Measurements from ENCODE around the gene TPD52L2. TPM values are rescaled to one million over a fixed set of nuclear protein-coding genes. Genes with fewer than 3 reads are reported as not detected.

TPD52L2 gene
- total RNA-seq (10 to 100 TPM; 62.1 to 73.5 (median 63.6) TPM), polyA plus RNA-seq (52.3 TPM)
- long read RNA-seq, donor 1, full-length matches to known transcripts, result 184 of 203 reads
- long read RNA-seq, donor 1, partial matches to known transcripts, result 11 of 203 reads
- long read RNA-seq, donor 1, other reads (novel, unspliced or antisense), result 8 of 203 reads
- long read RNA-seq, donor 2, transcript TPD52L2-202 (7 exons, 2,297 nt), result major isoform, 73 of 102 reads
- long read RNA-seq, donor 2, transcript TPD52L2-203 (6 exons, 2,237 nt), result minor isoform, 26 of 102 reads
- long read RNA-seq, donor 2, partial matches to known transcripts, result 1 of 102 reads
- long read RNA-seq, donor 2, other reads (novel, unspliced or antisense), result 2 of 102 reads
- long read RNA-seq, donor 3, full-length matches to known transcripts, result 449 of 513 reads
- long read RNA-seq, donor 3, partial matches to known transcripts, result 34 of 513 reads
- long read RNA-seq, donor 3, other reads (novel, unspliced or antisense), result 30 of 513 reads
- long read RNA-seq, donor 4, full-length matches to known transcripts, result 109 of 124 reads
- long read RNA-seq, donor 4, partial matches to known transcripts, result 4 of 124 reads
- long read RNA-seq, donor 4, other reads (novel, unspliced or antisense), result 11 of 124 reads

- Histone ChIP-seq H3K4me1 (ENCODE audit: control insufficient read depth, insufficient read depth, low read length) (peaks cover 3% of the 10 kb centered on the region), H3K27me3 (ENCODE audit: control insufficient read depth, insufficient read depth) (no peaks in the 10 kb centered on the region), H3K4me3 (ENCODE audit: low read length) (peak within 1 kb of the TSS; percentile 73), H3K27ac (ENCODE audit: low read length) (peak within 1 kb of the TSS; percentile 88), H3K9me3 (ENCODE audit: control insufficient read depth, low read length) (no peaks in the 10 kb centered on the region)
- peak; percentile 98 to 99 (median 99) for DNase-seq
- 0% methylated on average over 68 of the region's 68 CpGs for WGBS
- ATAC-seq, result peak; percentile 96 to 97
- intact Hi-C loops (cut with DNase I), result loop anchor here in 2 of 4 donors (2.0 to 5.0 kb wide), 2 partner anchors 78 kb away; no protein-coding TSS in a partner anchor
Observed at GRCh38 chr20:63864978-63865640, at the start of gene TPD52L2. TPD52L2 (plus strand) TSS chr20:63865270; CDS start chr20:63865366, 96 bp downstream.

- Histone ChIP-seq H3K27ac (ENCODE audit: low read length) (no peak overlapping the region), H3K27me3 (ENCODE audit: control insufficient read depth, insufficient read depth) (no peaks in the 10 kb centered on the region), H3K4me3 (ENCODE audit: low read length) (no peak overlapping the region), H3K4me1 (ENCODE audit: control insufficient read depth, insufficient read depth, low read length) (peaks cover 4% of the 10 kb centered on the region), H3K9me3 (ENCODE audit: control insufficient read depth, low read length) (no peaks in the 10 kb centered on the region)
- intact Hi-C loops (cut with DNase I), result no loop called here
- ATAC-seq (no peak), DNase-seq (no peak)
- WGBS, result 76% methylated on average over 14 of the region's 14 CpGs
Observed at GRCh38 chr20:63815615-63816253, 49.3 kb upstream of the TPD52L2 start.

DNA sequence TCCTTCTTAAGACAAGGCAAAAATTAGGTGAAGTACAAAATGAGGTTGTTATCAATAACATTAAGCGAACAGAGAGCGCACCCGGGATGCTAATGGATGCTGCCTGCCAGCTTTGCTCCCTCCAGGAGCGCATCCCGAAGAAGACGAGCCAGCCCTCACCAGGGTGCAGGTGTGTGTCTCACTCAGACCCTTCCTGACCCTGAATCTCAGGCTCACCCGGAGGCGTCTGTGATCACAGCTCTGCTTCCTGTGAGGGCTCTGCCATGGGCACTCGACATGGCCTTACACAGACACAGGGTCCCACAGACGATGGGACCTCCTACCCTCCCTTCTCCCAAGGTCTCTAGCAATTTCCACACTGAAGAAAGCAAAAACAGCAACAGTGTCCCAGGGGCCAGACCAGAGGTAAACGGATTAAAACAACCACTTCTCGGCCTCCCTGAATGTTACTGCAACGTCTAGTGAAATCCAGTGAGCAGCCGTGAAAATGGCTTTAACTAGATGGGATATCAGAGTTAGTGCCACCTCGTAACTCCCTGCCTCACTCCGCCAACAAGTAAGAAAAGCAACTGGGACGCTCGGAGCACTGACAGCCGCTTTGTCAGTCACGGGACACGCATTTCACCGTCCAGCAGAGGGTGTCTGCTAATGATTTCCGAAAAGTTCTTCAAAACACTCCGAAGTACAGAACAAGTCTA, 45.7 kb upstream of the TPD52L2 start:
- H3K9me3 ChIP-seq (ENCODE audit: control insufficient read depth, low read length), result no peaks in the 10 kb centered on the region
- WGBS, result 40% methylated on average over 24 of the region's 24 CpGs
- no peak overlapping the region for H3K4me3 ChIP-seq (ENCODE audit: low read length)
- H3K27ac ChIP-seq (ENCODE audit: low read length), result peak overlapping the region; percentile 23
- peaks cover 6% of the 10 kb centered on the region for H3K4me1 ChIP-seq (ENCODE audit: control insufficient read depth, insufficient read depth, low read length)
- DNase-seq (peak in 1 of 3 donors; percentile 74), ATAC-seq (no peak)
- no peaks in the 10 kb centered on the region for H3K27me3 ChIP-seq (ENCODE audit: control insufficient read depth, insufficient read depth)
- intact Hi-C loops (cut with DNase I), result no loop called here

DNA sequence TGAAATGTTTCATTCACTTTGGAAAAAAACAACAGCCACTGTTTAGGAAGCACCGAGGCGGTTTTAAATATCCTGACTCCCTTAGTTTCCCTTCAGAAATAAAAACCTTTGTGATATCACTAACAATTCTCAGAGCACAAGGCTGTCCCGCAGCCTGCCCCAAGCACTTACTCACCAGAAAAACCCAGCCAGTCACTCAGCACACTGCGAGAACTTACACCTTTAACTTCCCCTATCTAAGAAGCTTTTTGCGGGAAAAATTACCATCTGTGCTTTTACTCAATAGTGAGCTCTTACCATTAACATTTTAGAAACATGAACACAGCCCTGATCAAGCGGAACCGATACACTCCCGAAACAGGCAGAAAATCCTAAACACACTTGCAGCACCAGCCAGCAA, 43.3 kb upstream of the TPD52L2 start:
- H3K9me3 ChIP-seq (ENCODE audit: control insufficient read depth, low read length), result no peaks in the 10 kb centered on the region
- no peak for DNase-seq
- 82% methylated on average over 8 of the region's 8 CpGs for WGBS
- intact Hi-C loops (cut with DNase I), result no loop called here
- H3K4me1 ChIP-seq (ENCODE audit: control insufficient read depth, insufficient read depth, low read length), result peaks cover 6% of the 10 kb centered on the region
- H3K27ac ChIP-seq (ENCODE audit: low read length), result no peak overlapping the region
- ATAC-seq, result no peak
- no peak overlapping the region for H3K4me3 ChIP-seq (ENCODE audit: low read length)
- no peaks in the 10 kb centered on the region for H3K27me3 ChIP-seq (ENCODE audit: control insufficient read depth, insufficient read depth)

DNA sequence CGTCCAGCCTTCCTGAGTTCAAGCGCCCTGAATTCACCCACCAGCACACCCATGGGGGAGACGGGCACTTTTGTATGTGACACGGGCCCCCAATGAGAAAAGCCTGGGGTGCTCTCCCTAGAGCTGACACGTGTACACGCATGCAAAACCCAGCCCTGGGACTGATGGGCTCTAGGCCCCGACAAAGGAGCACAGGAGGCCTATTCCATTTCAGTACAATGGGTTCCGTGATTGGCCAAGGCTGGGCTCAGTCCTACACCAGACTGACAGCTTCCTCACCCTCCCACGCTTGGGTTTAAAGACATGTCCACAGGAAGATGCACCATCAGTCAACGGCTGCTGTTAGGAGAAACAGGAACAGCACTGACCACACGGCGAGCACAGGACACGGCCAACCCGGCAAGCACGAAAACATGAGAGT, 42.8 kb upstream of the TPD52L2 start:
- Histone ChIP-seq H3K4me1 (ENCODE audit: control insufficient read depth, insufficient read depth, low read length) (peaks cover 6% of the 10 kb centered on the region), H3K27ac (ENCODE audit: low read length) (no peak overlapping the region), H3K27me3 (ENCODE audit: control insufficient read depth, insufficient read depth) (no peaks in the 10 kb centered on the region), H3K4me3 (ENCODE audit: low read length) (no peak overlapping the region), H3K9me3 (ENCODE audit: control insufficient read depth, low read length) (no peaks in the 10 kb centered on the region)
- 58% methylated on average over 15 of the region's 15 CpGs for WGBS
- intact Hi-C loops (cut with DNase I), result no loop called here
- DNase-seq, result no peak
- ATAC-seq, result peak in 1 of 2 donors; percentile 45

- Histone ChIP-seq H3K27me3 (ENCODE audit: control insufficient read depth, insufficient read depth) (no peaks in the 10 kb centered on the region), H3K9me3 (ENCODE audit: control insufficient read depth, low read length) (no peaks in the 10 kb centered on the region), H3K4me1 (ENCODE audit: control insufficient read depth, insufficient read depth, low read length) (peaks cover 6% of the 10 kb centered on the region), H3K27ac (ENCODE audit: low read length) (peak overlapping the region; percentile 24), H3K4me3 (ENCODE audit: low read length) (no peak overlapping the region)
- intact Hi-C loops (cut with DNase I), result no loop called here
- DNase-seq (no peak), ATAC-seq (peak; percentile 27 to 35)
- WGBS, result 51% methylated on average over 12 of the region's 12 CpGs
Observed at GRCh38 chr20:63823691-63824311, 41.3 kb upstream of the TPD52L2 start.

DNA sequence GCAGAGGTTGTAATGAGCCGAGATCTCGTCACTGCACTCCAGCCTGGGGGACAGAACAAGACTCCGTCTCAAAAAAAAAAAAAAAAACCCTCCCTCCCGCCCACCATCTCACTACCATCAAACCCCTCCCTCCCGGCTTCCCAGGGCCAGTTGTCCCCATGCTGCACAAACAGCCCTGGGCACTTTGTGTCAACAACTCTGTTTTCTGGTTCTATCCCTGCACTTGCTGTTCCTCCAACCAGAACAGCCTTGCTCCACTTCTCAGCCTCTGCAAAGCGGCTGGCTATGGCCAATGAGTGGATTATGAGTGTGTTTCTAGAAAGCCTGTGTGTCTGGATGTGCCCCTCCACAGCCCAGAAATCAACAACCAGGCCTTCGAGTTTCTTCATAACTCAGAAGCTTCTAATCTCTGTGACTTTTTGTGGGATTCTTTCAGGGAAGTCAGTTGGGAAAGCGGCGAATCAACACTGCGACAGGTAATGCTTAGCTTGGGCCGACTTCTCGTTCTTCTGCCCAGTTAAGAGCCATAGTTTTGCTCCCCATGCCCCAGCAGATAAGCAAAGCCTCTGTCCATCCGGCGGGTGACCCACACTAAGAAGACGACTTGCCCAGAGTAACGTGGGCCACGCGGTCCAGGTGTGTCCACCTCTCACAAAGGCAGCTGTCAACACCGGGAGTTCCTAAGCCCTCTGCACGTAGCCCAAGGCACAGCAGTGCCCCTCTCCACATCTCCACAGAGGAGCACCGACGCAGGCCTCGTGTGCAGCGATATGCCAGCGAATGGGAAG, 39.5 kb upstream of the TPD52L2 start:
- Histone ChIP-seq H3K4me1 (ENCODE audit: control insufficient read depth, insufficient read depth, low read length) (peaks cover 4% of the 10 kb centered on the region), H3K9me3 (ENCODE audit: control insufficient read depth, low read length) (no peaks in the 10 kb centered on the region), H3K4me3 (ENCODE audit: low read length) (no peak overlapping the region), H3K27ac (ENCODE audit: low read length) (no peak overlapping the region), H3K27me3 (ENCODE audit: control insufficient read depth, insufficient read depth) (no peaks in the 10 kb centered on the region)
- intact Hi-C loops (cut with DNase I), result loop anchor here in 1 of 4 donors (5.0 kb wide), 1 partner anchor 33 kb away; no protein-coding TSS in a partner anchor
- no peak for DNase-seq
- WGBS, result 75% methylated on average over 25 of the region's 25 CpGs
- ATAC-seq, result no peak

- Histone ChIP-seq H3K9me3 (ENCODE audit: control insufficient read depth, low read length) (no peaks in the 10 kb centered on the region), H3K27me3 (ENCODE audit: control insufficient read depth, insufficient read depth) (no peaks in the 10 kb centered on the region), H3K4me3 (ENCODE audit: low read length) (no peak overlapping the region), H3K27ac (ENCODE audit: low read length) (no peak overlapping the region), H3K4me1 (ENCODE audit: control insufficient read depth, insufficient read depth, low read length) (peaks cover 4% of the 10 kb centered on the region)
- intact Hi-C loops (cut with DNase I), result loop anchor here in 1 of 4 donors (5.0 kb wide), 1 partner anchor 34 kb away; no protein-coding TSS in a partner anchor
- WGBS, result 66% methylated on average over 13 of the region's 13 CpGs
- no peak for ATAC-seq
- no peak for DNase-seq
Observed at GRCh38 chr20:63826753-63827152, 38.3 kb upstream of the TPD52L2 start.

GRCh38 chr20:63828124-63828523, 36.9 kb upstream of the TPD52L2 start:
- H3K9me3 ChIP-seq (ENCODE audit: control insufficient read depth, low read length), result no peaks in the 10 kb centered on the region
- H3K27me3 ChIP-seq (ENCODE audit: control insufficient read depth, insufficient read depth), result no peaks in the 10 kb centered on the region
- peak overlapping the region; percentile 94 for H3K4me3 ChIP-seq (ENCODE audit: low read length)
- H3K27ac ChIP-seq (ENCODE audit: low read length), result no peak overlapping the region
- intact Hi-C loops (cut with DNase I), result loop anchor here in 1 of 4 donors (5.0 kb wide), 1 partner anchor 36 kb away; no protein-coding TSS in a partner anchor
- ATAC-seq, result no peak
- DNase-seq, result no peak
- 66% methylated on average over 8 of the region's 8 CpGs for WGBS
- H3K4me1 ChIP-seq (ENCODE audit: control insufficient read depth, insufficient read depth, low read length), result peaks cover 4% of the 10 kb centered on the region
